Stimulated activated CD8-positive, alpha-beta memory T cell treated with anti-CD3 and anti-CD28 coated beads, Interleukin-4, amount 100 ng/mL, for 4 hours (primary cell): Measurements from ENCODE around the gene KIF5C.

Experiments used
- DNase-seq, 2 donors: peaks; one replicate each; pipeline ENCODE4 v3.0.0-alpha.2; 2020; ENCODE audit warnings: low read depth in 2 of 2, low spot score in 1 of 2

KIF5C gene

DNA sequence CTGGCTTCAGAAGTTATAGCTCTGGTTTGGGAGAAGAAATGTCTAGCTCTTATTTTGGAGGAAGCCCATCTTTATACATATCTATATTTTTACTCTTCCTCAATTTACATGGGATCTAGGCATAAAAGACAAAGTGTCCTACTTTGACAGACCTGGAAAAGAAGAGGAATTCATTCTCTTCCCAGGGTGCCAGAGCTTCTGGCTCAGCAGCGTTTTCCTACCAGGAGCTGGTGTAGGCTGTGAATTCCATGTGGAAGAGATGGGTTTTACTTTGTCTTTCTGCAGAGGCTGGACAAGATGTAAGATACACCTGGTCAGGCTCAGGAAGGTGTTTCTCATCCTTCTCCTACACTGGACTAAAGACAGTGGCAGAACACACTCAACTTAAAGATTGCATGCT lies 113.3 kb downstream of the KIF5C start:
- no peak for DNase-seq

DNA sequence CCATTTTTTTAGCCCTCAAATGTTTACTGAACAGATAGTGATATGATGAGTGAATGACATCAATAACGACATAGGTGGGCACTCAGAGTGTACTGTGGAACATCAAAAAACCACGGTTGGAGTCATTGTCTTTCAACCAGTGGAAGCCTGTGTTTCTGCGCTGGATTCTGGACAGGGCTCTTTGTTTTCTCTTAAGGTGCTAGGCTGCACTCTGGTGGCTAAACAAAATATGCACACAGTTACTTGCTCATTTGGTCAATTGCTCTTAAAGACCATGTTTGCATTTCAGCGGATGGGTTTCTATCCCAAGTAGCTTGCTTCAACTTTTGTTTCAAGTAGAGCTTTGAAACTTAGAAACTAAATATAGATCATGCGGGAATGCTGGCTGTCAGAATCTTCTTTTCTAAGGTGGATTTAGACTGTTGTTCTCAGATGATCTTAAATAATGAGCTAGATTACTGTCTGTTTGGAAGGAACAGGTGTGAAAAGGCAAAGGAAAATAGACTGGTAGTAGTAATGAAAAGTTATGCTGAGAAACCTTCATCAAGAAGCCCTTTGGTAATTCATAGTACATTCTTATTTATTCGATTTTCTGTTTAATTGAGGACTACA lies 115.0 kb downstream of the KIF5C start:
- DNase-seq: peak in 1 of 2 donors; percentile 7

DNA sequence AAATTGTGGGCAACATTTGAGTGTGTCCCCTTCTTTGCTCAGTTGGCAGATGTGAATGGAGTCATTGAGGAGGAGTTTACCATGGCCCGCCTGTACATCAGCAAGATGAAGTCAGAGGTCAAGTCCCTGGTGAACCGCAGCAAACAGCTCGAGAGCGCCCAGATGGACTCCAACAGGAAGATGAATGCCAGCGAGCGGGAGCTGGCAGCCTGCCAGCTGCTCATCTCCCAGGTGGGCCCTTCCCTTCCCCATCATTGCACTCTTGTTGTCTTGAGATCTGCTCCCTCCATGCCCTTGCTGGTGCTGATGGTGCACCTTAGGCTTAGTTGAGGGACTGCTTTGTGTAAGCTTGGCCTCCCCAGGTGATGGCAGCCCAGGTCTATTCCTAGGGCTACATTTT lies 115.9 kb downstream of the KIF5C start:
- no peak for DNase-seq

- no peak for DNase-seq
These were observed 117.4 kb downstream of the KIF5C start for GRCh38 chr2:148992448-148992847.

- DNase-seq: no peak
These were observed 118.3 kb downstream of the KIF5C start for GRCh38 chr2:148993351-148993750.

DNA sequence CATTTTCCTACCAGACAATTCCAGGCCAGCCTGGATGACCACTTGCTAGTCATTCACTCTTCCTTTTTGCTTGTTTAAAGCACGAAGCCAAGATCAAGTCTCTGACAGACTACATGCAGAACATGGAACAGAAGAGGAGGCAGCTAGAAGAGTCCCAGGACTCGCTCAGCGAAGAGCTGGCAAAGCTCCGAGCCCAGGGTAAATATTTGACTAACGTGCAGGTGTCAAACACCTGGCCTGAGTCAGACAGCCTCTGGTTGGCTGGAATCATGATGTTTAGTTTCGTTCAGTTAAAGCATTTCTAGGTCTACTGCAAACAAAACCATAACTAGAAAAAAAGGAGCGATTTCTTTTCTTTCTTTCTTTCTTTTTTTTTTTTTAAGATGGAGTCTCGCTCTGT lies 119.3 kb downstream of the KIF5C start:
- no peak for DNase-seq

GRCh38 chr2:148996805-148997204 lies 121.8 kb downstream of the KIF5C start:
- no peak for DNase-seq

GRCh38 chr2:148998165-148998830 lies 123.3 kb downstream of the KIF5C start:
- no peak for DNase-seq

GRCh38 chr2:148998831-148999200 lies 123.8 kb downstream of the KIF5C start:
- DNase-seq: no peak

- DNase-seq: no peak
These were observed 124.5 kb downstream of the KIF5C start for GRCh38 chr2:148999451-148999921.

GRCh38 chr2:149000158-149000938 lies 125.3 kb downstream of the KIF5C start:
- no peak for DNase-seq

- no peak for DNase-seq
These were observed 126.5 kb downstream of the KIF5C start for GRCh38 chr2:149001496-149001895.

- DNase-seq: no peak
These were observed 127.4 kb downstream of the KIF5C start for GRCh38 chr2:149002378-149002890.

- DNase-seq: no peak
These were observed 128.1 kb downstream of the KIF5C start for GRCh38 chr2:149002891-149003740.

DNA sequence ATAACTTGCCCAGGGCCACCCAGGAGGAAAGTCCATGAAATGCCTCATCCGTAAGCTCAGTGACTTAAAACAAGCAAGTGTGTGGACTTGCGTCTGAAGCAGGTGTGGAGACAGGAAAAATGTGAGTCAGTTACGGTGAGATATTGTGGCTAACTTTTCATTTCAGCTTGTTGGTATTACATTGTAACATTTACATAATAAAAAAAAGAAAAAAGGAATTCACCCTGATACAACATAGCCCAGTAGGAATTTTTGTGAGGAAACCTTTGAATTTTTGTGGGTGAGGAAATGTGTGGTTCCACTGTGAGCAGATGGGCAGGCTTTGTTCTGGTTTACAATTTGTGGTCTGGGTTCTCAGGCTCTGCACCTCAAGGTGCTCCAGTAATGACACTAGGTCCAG lies 129.8 kb downstream of the KIF5C start:
- no peak for DNase-seq

GRCh38 chr2:149005471-149006077 lies 130.5 kb downstream of the KIF5C start:
- no peak for DNase-seq

- no peak for DNase-seq
These were observed 132.0 kb downstream of the KIF5C start for GRCh38 chr2:149006883-149007543.

- no peak for DNase-seq
These were observed 133.4 kb downstream of the KIF5C start for GRCh38 chr2:149008381-149008780.

DNA sequence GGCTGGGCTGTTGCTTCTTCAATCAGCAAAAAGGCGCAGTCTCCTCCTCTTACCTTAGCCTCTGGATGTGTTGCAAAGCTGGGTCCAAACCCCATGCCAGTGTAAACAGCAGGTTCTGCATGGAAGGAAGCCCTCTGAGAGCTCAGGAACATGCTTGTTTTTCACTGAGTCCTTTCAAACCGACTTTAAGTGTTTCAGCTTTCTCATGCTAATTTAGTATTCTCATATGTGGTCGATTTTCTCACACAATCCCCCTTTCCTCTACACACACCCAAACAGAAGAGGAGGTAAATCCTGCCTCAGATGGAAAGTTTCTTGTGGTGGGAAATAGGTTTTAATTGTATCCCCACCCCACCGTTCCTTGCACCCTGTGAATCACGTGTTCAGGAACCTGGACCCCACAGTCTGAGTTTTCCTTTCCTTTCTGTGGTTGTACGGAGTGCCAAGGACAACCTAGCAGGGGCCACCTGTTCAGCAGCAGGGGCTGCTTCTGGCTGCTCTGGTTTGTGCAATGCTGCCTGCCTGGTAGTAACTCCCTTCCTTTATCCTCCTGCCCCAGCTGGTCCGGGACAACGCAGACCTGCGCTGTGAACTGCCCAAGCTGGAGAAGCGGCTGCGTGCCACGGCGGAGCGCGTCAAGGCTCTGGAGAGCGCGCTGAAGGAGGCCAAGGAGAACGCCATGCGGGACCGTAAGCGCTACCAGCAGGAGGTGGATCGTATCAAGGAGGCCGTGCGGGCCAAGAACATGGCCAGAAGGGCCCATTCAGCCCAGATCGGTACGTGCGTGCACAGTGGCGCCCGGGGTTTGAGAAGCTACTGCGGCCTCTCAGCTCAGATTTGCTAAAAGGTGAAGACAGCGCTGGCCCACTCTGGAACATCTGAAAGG lies 134.8 kb downstream of the KIF5C start:
- DNase-seq: no peak
